Liver (tissue), 9 donors: ENCODE data around the gene TFF2. TPM values are rescaled to one million over a fixed set of nuclear protein-coding genes. Genes with fewer than 3 reads are reported as not detected.

Source experiments
- DNase-seq: peaks from one replicate; pipeline ENCODE4 v3.0.0-alpha.2; 2017; ENCODE audit warnings: low spot score
- H3K27ac ChIP-seq, 2 donors: one replicate each; pipeline ENCODE4 v1.7.0; 2013; ENCODE audit warnings: inconsistent platforms in 2 of 2, low read length in 2 of 2, control low read depth in 1 of 2, low read depth in 1 of 2, mild to moderate bottlenecking in 1 of 2
- H3K27me3 ChIP-seq, 4 donors: one replicate each; pipeline versions ENCODE4 v1.6.1 to v1.7.0; 2013; ENCODE audit warnings: low read length in 3 of 4, inconsistent platforms in 1 of 4, mild to moderate bottlenecking in 1 of 4, moderate library complexity in 1 of 4; ENCODE audit not compliant: control insufficient read depth in 4 of 4, insufficient read depth in 4 of 4
- H3K36me3 ChIP-seq, 4 donors: one replicate each; pipeline versions ENCODE4 v1.6.1 to v1.7.0; 2013; ENCODE audit warnings: low read length in 3 of 4, mild to moderate bottlenecking in 3 of 4, low read depth in 1 of 4, moderate library complexity in 1 of 4; ENCODE audit not compliant: control insufficient read depth in 4 of 4, insufficient read depth in 3 of 4
- H3K4me1 ChIP-seq, 4 donors: one replicate each; pipeline versions ENCODE4 v1.6.1 to v1.7.0; 2013; ENCODE audit warnings: low read length in 3 of 4, mild to moderate bottlenecking in 3 of 4, moderate library complexity in 1 of 4; ENCODE audit not compliant: control insufficient read depth in 4 of 4, insufficient read depth in 4 of 4
- H3K4me3 ChIP-seq, 3 donors: one replicate each; pipeline versions ENCODE4 v1.6.1 to v1.7.0; 2013; ENCODE audit warnings: low read length in 3 of 3, control low read depth in 1 of 3, low read depth in 1 of 3, mild to moderate bottlenecking in 1 of 3
- H3K9ac ChIP-seq, 2 donors: one replicate each; pipeline ENCODE4 v1.7.0; 2013; ENCODE audit warnings: low read length in 2 of 2, mild to moderate bottlenecking in 2 of 2, moderate library complexity in 2 of 2, control low read depth in 1 of 2, low read depth in 1 of 2
- H3K9me3 ChIP-seq, 4 donors: one replicate each; pipeline versions ENCODE4 v1.6.1 to v1.7.0; 2013; ENCODE audit warnings: low read length in 3 of 4; ENCODE audit not compliant: control insufficient read depth in 4 of 4
- EGR1 ChIP-seq, 2 donors: IDR thresholded peaks; 2 replicates each; pipeline ENCODE4 v1.6.1; 2016 to 2018; ENCODE audit warnings: antibody characterized with exemption in 2 of 2, low read depth in 2 of 2
- FOXA1 ChIP-seq: IDR thresholded peaks from 2 replicates; pipeline ENCODE4 v1.6.1; 2016; ENCODE audit warnings: antibody characterized with exemption
- FOXA2 ChIP-seq: IDR thresholded peaks from 2 replicates; pipeline ENCODE4 v1.6.1; 2016; ENCODE audit warnings: antibody characterized with exemption
- GABPA ChIP-seq, 2 donors: IDR thresholded peaks in 1 of 2; conservative IDR thresholded peaks in 1 of 2; 2 replicates each; pipeline ENCODE4 v1.6.1; 2016; ENCODE audit warnings: antibody characterized with exemption in 2 of 2, mild to moderate bottlenecking in 1 of 2, moderate library complexity in 1 of 2
- HNF4A ChIP-seq, 2 donors: conservative IDR thresholded peaks; 2 replicates each; pipeline ENCODE4 v1.6.1; 2016; ENCODE audit warnings: antibody characterized with exemption in 2 of 2, mild to moderate bottlenecking in 2 of 2
- HNF4G ChIP-seq: IDR thresholded peaks from 2 replicates; pipeline ENCODE4 v1.6.1; 2016; ENCODE audit warnings: antibody characterized with exemption
- MAX ChIP-seq: IDR thresholded peaks from 2 replicates; pipeline ENCODE4 v1.6.1; 2016; ENCODE audit warnings: antibody characterized with exemption
- NR2F2 ChIP-seq: IDR thresholded peaks from 2 replicates; pipeline ENCODE4 v1.6.1; 2016; ENCODE audit warnings: antibody characterized with exemption
- RAD21 ChIP-seq, 2 donors: IDR thresholded peaks; 2 replicates each; pipeline ENCODE4 v1.6.1; 2016; ENCODE audit warnings: antibody characterized with exemption in 2 of 2, mild to moderate bottlenecking in 2 of 2
- REST ChIP-seq: IDR thresholded peaks from 2 replicates; pipeline ENCODE4 v1.6.1; 2016; ENCODE audit warnings: antibody characterized with exemption, mild to moderate bottlenecking
- RXRA ChIP-seq, 2 donors: IDR thresholded peaks; 2 replicates each; pipeline ENCODE4 v1.6.1; 2017 to 2018; ENCODE audit warnings: antibody characterized with exemption in 2 of 2, mild to moderate bottlenecking in 1 of 2
- SP1 ChIP-seq: IDR thresholded peaks from 2 replicates; pipeline ENCODE4 v1.6.1; 2018; ENCODE audit warnings: antibody characterized with exemption, mild to moderate bottlenecking
- TAF1 ChIP-seq: conservative IDR thresholded peaks from 2 replicates; pipeline ENCODE4 v1.6.1; 2016; ENCODE audit warnings: antibody characterized with exemption, mild to moderate bottlenecking
- YY1 ChIP-seq: IDR thresholded peaks from 2 replicates; pipeline ENCODE4 v1.6.1; 2016; ENCODE audit warnings: antibody characterized with exemption, mild to moderate bottlenecking
- ZBTB33 ChIP-seq: IDR thresholded peaks from 2 replicates; pipeline ENCODE4 v1.6.1; 2016; ENCODE audit warnings: antibody characterized with exemption
- WGBS: extraction: QIAGEN DNeasy Blood & Tissue Kit; methylation state at CpG from one replicate; pipeline ENCODE4 v1.1.7; 2013; 5-methylcytosine and 5-hydroxymethylcytosine counted together
- polyA plus RNA-seq, 2 donors: library from polyadenylated mRNA; stranded (reverse) in 1 of 2; unstranded in 1 of 2; fragments of 200-250 nt in 1 of 2; fragments of >200 nt in 1 of 2; fragmentation: Nextera tagmentation in 1 of 2; extraction: Ambion mirVana in 1 of 2; gene quantifications; one replicate each; pipeline versions ENCODE4 v1.2.1 to v1.2.3, GENCODE V29; 2013 to 2015
- total RNA-seq, 2 donors: library from RNA; depleted of rRNA; stranded (reverse); fragments of >200 nt; gene quantifications; one replicate each; pipeline ENCODE4 v1.2.3, GENCODE V29; 2014
- donor health status: healthy.
- donor health status: healthy.
- donor health status: healthy.
- donor health status: healthy.
- donor health status: healthy.

Gene TFF2
- total and polyA plus RNA-seq, 4 donors = 1.0 TPM; not detected in 3

- Histone ChIP-seq H3K27ac (no peak overlapping the region), H3K4me3 (no peak overlapping the region), H3K36me3 (no peaks in the 10 kb centered on the region), H3K27me3 (no peaks in the 10 kb centered on the region), H3K9ac (no peak overlapping the region), H3K4me1 (no peaks in the 10 kb centered on the region), H3K9me3 (no peaks in the 10 kb centered on the region)
- DNase-seq = no peak
- 83% methylated on average over 7 of the region's 7 CpGs for WGBS
- TF ChIP-seq YY1 (no peak), RAD21 (IDR thresholded peaks at IDR 0.05) (no peak)
Observed at GRCh38 chr21:42300045-42300583, 50.7 kb downstream of the TFF2 start.

GRCh38 chr21:42299324-42300044 lies 51.3 kb downstream of the TFF2 start:
- 84% methylated on average over 20 of the region's 20 CpGs for WGBS
- Histone ChIP-seq H3K4me1 (no peaks in the 10 kb centered on the region), H3K9me3 (no peaks in the 10 kb centered on the region), H3K4me3 (no peak overlapping the region), H3K36me3 (no peaks in the 10 kb centered on the region), H3K27me3 (no peaks in the 10 kb centered on the region), H3K9ac (no peak overlapping the region), H3K27ac (peak overlapping the region in 1 of 2 donors; percentile 5)
- no peak for DNase-seq
- TF ChIP-seq RXRA (IDR thresholded peaks at IDR 0.05) (no peak), REST (no peak), MAX (no peak), RAD21 (IDR thresholded peaks at IDR 0.05) (no peak), TAF1 (no peak)

- DNase-seq = no peak
- H3K27ac ChIP-seq = no peak overlapping the region
Observed at GRCh38 chr21:42298657-42299056, 52.1 kb downstream of the TFF2 start.

More at GRCh38 chr21:42298657-42299056, 52.1 kb downstream of the TFF2 start:
- H3K4me1 ChIP-seq = no peaks in the 10 kb centered on the region
- H3K9me3 ChIP-seq = no peaks in the 10 kb centered on the region
- H3K27me3 ChIP-seq = no peaks in the 10 kb centered on the region
- H3K4me3 ChIP-seq = no peak overlapping the region
- H3K36me3 ChIP-seq = no peaks in the 10 kb centered on the region
- TF ChIP-seq EGR1 (IDR thresholded peaks at IDR 0.05; ENCODE audit: low read depth in 2 of 2) (no peak), REST (no peak), TAF1 (no peak), GABPA (IDR thresholded peaks at IDR 0.05 in 1 of 2, conservative IDR thresholded peaks at IDR 0.05 in 1 of 2) (no peak), ZBTB33 (no peak), SP1 (no peak), HNF4G (no peak), FOXA1 (no peak), NR2F2 (no peak), RXRA (IDR thresholded peaks at IDR 0.05) (no peak), FOXA2 (no peak), HNF4A (conservative IDR thresholded peaks at IDR 0.05) (no peak), RAD21 (IDR thresholded peaks at IDR 0.05) (no peak)
- H3K9ac ChIP-seq = no peak overlapping the region
- WGBS = 84% methylated on average over 5 of the region's 5 CpGs
